Measurements from ENCODE around the gene SLC1A2.

Gene SLC1A2

DNA sequence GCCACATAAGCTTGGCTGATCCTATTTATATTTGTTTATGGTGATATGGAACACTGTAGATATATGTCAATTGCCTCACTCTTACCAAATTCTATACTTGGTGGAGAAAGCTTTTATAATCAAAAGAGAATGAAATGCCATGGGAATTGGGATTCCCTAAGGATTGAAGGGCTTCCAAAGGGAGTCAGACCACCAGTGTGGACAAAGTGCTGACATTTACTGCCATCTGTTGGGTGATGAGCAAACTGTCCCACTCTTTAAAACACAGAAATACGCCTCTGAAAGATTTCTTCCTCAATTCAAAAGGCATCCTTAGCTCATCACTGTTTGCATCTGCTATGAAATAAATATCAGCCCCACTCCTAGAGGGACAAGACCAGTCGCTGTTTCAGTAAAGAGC, 7.1 kb downstream of the SLC1A2 start:
- DNase-seq, result no peak

DNA sequence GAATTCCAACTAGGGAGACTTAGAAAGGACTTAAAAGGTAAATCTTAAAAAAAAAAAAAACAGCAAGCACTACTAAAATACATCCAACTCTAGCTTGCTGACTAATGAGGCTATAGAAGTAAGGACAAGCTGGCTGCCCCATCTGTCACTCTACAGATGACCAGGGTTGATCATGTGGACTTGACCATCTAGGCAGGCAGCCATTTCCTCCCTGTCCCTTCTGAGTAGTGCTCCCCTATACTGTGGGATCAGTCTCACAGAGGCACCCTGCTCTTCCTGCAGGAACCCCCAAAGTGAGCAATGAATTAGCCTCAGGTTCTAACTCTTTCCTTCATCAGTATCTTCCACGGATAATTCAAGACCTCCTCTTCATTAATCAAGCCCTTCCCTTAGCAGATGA, 12.3 kb downstream of the SLC1A2 start:
- DNase-seq, result no peak

DNA sequence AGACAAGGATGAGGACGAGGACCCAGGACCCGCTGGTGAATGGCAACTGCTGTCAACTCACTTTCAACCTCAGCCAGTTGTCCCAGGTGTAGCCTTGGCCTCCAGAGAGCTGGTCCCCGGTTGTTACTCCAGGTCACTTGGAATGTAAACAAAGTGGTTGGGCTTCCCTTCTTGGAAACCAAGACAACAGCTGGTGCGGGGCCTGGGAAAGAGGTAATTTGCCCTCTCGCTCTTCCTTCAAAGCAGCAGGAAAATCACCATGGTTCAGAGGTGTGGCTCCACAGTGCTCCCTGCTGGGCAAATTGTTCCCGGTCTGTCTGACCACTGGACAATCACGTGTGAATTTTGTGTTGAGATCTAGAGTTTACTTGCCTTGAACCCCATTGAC, 15.0 kb downstream of the SLC1A2 start:
- no peak for DNase-seq

DNA sequence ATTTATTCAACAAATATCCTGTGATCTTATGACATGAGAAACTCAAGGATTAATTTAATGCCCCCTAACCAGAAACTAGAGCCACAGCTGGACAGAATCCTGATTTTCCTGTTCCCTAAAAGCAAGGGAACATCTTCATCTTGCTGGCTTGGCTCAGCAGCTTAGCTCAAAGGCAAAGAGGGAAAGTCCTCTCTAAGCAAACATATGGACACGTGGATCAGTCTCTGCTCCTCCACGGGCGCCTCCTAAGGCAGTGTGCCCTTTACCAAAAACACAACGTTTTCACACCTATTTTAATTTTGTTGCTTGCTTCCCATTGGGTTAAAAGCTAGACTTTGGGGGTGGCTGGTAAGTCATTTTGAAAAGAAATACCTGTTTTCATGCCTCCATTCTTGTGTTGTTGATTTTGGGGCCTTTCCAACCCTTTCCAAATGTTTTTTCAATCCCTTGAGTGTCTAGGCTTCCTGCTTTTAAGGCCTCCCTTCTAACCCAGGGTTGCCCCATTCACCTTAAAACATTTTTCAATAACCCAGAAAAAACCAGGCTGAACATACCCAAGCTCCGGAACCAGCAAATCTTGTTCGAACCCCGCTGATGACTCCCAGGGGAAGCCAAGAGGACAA, 15.5 kb downstream of the SLC1A2 start:
- no peak for DNase-seq

DNA sequence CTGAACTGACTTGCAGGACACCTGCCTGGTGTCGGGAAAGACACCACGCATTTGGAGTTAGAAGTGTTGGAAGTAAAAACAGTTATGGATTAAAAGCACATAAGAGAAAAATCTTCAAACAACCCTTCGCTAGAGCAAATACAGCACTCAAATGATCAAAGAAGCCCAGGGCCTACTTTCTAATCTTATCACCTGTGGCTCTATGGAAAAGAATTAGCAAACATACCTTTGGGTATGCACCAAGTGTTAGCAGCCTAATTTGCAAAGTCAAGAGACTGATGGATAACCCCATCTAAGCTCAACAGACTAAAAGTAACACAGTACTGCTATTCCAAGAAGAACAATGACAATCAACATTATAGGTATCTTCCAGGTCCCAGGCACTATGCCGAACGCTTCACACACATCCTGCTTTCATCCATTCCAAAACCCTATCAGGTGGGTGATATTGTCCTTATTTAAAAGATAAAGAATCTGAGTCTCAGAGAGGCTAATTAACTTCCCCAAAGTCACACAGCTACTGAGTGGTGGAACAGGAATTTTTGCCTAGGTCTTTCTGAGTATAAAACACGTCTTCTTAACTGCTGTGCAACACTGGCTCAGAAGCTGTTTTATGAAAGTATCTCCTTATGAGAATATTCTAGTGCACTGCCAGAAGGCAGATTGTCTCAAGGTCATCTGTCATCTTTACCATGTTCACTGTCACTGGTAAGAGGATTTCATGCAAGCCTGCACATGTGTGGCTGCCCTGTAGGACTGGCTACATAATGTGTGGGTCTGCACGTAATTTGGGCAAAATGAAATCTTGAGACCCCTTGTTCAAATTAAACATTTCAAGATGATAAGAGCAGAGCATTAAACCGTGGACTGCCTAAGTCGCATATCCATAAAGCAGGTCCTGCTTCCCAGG, 16.4 kb downstream of the SLC1A2 start:
- DNase-seq, result no peak

DNA sequence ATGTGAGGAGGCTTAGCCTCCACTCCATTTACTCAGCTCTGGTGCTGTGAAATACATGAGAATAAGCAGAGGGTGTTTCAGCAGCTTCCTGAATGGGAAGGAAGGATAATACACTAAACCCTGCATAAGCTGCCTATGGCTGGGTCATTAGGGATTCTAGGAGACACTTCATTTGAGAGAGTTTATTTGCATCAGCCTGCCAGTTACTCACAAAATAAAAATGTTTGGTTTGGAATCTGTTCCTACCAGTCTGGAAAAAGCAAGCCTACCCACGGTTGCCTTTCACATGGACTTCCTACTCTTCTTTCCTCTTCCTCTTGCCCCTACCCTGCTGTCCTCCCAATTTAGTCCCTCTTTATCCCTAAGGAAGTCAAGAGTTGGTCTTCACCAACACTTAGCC, 20.5 kb downstream of the SLC1A2 start:
- DNase-seq, result no peak

DNA sequence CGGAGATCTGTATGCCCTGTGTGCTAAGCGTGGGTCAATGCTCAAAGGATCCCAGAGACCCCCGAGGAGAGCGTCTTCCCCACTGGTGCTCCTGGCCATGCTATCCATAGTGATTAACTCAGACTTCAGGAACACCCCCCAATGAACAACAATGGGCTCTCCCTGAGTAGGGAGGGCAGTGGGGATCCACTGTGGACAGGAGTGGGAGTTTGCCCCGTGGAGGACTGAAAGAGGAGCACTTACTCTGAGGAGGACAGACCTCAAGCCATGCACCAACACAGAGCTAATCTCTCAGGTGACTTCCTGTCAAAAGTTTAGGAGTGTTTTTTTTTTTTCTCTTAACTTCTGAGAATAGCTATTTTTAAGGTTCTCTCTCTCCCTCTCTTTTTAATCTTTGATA, 24.4 kb downstream of the SLC1A2 start:
- no peak for DNase-seq

DNA sequence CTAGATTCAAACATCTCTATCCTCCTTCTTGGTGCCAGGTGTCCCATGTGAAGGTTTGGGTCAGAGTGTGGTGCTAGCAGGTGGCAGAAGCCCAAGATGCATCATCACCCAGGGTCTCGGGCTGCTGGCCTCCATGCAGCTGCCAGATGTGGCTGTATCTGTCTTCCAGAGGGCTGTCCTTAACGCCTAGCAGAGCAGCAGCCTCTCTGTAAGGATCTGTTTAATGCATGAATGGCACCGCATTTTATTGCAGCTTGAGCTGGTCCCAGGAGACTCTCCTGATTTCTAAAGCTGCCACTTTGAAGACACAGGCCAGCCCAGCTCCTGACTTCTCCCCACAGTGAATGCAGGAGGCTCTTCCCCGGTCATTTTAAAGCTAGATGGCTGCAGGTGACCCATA, 26.3 kb downstream of the SLC1A2 start:
- DNase-seq, result no peak

DNA sequence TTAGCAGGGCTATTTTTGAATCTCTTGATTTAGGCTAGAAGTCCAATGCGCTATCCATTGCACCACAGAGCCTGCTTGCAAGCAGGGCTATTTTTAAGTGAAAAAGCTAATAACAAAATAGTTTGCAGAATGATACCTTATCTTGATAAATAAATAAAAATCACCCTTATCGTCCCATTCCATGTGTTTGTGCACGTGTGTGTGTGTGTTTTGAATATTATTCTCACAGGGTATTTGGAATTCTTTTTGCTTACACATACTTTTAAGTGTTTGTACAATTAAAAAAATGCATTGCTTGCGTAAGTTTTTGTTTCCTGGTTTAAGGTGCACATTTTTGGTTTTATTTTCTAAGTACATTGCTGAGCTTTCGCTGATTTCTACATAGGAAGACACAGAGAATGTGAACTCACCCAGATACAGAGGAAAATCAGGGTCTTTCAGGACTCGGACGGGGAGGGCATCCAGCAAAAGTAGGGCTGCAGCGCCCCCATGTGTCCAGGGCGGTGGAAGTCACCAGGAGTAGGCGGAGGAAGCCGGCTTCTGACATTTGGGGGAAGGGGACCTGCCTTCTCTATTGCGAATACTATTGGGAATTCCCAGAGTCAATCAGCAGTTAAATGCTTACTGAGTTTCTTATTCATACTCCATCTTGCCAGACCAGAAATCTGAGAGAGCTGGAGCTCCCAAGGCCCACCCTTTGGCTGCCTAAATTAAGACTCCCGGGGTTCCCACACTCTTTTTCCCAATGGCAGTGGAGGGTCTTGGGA, 27.3 kb downstream of the SLC1A2 start:
- peak; percentile 39 for DNase-seq

DNA sequence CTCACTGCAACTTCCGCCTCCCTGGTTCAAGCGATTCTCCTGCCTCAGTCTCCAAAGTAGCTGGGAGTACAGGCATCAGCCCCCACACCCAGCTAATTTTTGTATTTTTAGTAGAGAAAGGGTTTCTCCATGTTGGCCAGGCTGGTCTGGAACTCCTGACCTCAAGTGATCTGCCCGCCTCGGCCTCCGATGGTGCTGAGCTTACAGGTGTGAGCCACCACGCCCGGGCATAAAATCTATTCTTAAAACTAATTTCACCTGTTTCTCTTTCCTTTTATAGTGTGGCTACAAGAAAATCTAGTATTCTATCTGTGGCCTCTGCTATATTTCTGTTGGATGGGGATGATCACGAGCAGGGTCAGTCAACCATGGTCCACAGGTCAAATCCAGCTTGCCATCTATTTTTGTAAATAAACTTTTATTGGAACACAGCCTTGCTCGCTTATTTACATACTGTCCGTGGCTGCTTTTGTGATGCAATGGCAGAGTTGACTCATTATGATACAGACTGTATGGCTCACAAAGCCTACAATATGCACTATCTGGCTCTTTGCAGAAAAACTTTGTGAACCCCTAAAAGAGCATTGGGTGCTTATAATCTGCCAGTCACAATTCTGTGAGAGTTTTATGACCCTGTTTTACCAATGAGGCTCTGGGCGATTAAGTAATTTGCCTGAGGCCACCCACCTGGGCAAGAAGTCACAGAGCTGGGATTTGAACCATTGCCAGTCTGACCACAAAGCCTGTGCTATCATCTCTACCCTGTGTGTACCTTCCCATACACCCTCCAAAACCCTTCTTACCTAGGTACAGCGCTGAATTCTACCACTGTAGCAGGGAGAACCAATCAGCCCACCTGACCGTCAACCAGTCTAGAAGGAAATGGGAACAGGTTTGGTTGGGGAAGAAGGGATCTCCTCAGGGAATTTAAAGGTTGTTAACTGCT, 28.3 kb downstream of the SLC1A2 start:
- DNase-seq, result no peak

DNA sequence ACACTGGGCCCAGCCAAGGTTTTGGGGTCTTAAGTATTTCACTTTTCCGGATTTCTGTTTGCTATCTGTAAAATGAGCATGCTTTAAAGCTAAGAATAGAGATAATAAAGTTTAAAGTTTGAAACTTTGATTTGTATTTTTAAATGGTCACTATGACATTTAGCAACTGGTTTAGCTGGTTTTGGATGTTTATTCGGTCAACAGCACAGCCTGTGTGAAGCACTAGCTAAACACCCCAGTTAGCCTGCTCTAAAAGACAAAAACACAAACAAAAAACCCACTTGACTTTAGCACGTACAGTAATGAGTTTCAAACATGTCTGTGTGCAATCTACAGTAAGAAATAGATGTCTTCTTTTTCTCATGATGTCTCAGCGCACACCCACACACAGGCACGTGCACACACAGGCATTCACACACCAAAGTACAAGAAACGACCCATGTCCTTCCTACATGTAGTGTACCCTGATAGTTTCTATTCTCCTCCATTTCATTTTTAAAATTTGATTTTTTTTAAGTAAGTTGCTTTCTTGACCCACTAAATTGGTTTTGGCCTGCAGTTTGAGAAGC, 29.4 kb downstream of the SLC1A2 start:
- peak; percentile 39 for DNase-seq

DNA sequence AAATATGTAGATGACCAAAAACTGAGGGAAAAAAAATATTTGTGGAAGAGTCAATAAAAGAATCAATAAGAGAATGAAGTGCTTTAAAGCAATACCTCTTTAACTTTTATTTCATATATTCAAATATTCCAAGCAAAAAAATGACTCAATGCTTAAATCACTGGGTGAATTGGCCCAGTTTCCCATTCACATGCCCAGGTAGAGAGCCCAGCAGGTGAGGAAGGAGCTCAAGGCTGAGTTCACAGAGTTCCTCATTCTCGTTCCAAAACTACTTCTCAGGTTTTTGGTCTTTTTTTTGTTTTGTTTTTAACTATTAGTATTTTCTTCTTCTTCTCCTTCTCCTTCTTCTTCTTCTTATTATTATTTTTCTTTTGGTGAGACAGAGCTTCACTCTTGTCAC, 30.2 kb downstream of the SLC1A2 start:
- DNase-seq, result no peak

DNA sequence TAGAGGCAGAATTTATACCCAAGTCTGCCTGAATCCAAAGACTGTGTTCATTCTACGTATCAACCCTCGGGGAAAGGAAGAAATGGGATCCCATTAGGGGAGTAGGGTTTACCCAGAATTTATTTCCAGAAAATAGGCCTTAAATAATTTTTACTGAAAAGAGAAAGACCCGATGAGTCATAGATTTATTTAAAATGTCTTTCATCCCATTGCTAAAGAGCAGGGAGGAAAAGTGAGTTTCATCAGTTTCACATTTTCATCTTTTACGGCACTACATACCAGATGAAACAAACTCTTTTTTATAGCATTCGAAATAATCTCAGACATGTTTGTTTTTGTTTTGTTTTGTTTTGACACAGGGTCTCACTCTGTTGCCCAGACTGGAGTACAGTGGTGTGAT, 31.3 kb downstream of the SLC1A2 start:
- DNase-seq, result no peak

DNA sequence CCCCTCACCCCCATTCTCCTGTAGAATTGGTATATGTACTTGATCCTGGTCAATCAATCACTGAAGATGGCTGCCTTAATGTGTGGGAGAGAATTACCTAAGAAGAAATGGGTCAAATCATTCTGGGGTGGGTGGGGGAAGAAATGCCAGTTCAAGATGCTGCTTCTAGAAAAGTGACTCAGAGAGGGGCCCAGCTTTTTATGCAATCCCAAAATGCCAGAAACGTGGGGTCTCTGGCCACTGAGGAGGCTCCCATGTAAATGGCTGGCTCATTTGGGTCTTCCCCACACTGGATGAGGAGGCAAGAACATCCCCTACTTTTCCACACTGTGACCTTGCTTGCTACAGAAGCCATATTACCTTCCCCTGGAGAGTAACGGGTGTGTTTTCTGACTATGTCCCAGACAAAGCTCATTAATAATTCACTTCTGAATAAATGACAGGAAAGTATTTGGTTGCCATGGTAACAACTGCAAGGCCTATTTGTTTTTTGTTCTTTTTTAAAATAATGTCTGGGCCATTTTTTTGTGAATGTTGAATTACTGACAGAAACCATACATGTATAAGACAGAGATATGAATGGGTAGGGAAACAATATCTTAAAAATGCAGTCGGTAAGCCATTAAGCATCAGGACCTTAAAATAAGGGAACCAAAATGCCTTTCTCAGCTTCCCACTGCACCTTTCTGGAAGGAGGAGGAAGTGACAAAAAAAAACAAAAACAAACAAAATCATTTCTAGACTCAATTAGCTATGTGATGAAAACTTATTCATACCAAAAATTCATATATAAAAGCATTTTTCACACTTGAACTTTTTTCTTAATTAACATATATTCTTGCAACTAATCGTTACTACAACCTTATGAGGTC, 32.0 kb downstream of the SLC1A2 start:
- no peak for DNase-seq

DNA sequence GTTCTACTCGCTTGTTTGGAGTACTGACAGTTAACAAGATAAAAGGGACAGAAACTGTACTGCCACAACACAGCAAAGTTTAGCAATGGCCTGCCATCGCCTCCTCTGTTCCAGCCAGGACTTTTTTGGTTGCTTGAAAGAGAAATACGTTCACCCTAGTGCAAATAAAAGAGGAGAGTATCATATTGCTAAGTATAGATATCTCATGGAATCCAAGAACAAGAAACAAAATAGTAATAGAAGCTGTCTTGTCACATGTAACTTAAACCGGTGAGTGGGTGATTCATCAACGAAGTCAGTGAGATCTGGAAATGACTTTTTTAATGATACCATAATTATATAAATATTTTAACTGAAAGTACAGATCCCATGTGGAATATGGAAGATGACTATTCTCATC, 35.4 kb downstream of the SLC1A2 start:
- no peak for DNase-seq

DNA sequence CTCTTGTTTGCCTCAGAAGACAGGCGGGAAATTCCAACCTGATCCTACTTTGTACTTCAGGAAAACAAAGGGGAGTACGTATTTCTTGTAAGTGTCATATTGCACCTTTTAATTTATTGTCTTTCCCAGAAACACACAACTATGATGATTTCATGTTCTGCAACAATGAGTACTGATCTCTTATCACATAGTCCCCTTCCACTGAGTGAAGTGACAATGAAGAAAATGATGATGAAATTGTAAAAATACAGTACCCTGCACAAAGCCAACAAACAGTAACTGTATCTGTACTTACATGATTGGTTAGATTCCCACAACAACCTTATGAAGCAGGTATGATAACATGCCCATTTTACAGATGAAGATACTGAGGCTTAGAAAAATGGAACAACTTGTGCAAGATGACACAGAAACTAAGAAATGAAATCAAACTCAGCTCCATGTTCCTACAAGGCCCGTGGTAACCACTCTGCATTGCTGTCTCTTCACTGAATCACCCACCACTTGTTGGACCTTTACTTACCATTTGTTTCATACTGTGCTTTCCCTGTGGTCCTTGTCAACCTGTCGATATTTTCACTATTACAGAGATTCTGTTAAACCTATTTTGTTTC, 37.5 kb downstream of the SLC1A2 start:
- DNase-seq, result no peak

DNA sequence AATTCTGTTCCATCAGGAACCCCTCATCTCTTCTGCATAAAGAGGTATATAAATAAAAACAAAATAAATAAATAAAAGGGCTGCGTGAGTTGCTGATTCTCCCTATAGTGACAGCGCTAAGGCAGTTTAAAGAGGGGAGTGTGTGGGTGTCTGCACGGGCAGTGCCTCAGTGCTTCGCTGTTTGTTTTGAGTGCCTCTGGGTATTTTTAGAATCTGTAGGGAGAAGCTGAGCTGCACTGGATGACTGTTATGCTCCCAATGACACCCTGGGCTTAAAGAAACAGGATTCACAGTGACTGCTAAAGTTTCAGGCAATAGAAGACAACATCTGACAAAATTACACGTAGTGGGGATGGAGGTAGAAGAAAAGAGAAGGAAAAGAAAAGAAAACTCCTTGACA, 38.8 kb downstream of the SLC1A2 start:
- no peak for DNase-seq

DNA sequence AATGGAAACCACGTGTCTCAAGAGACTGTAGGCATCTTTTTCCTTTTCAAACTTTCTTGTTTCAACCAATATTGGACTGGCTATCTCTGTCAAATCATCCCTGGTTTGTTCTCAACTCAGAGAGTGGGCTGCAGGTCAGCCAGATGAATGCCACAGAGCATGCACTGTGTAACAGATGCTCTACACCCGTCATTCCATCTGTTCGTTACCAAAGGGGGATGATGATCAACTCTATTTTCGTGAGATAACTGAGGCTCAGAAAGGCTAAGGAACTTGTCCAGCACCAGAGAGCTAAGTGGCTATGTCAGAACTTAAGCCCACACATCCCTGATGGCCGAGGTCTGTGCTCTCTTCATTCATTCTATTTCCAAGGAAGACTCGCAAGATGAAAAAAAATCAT, 42.1 kb downstream of the SLC1A2 start:
- no peak for DNase-seq

DNA sequence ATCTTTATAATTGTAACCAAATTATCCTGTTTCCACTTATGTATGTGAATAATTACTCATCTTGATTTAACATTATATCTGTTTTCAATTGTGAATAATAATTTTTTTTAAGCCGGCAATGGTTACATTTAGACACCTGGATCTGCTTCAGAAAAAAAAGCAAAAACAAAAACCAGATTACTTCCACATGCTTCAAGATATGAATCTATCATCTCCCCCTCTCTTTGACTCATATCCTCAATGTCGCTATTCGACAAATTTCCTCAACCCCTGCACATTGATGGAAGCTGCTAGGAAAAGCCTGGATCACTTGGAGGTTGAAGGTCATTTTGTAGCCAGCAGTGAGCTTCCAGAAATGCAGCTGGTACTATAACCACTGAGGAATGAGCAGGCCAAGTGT, 42.7 kb downstream of the SLC1A2 start:
- DNase-seq, result no peak

DNA sequence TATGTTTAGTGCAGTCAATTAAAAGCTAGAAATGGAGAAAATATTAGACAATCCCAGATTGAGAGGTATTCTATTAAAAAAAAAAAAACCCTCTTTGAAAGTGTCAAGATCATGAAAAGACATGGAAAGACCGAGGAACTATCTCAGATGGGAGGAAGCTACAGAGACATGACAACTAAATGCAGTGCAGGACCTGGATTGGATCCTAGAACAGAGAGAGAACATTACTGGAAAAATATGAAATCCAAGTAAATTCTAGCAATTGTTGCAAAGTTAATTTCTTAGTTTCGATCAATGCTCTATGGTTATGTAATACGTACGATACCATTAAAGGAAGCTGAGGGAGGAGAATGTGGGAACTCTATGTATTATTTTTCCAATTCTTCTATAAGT, 43.2 kb downstream of the SLC1A2 start:
- no peak for DNase-seq
